HG03565 (cell line): ENCODE results near the gene NKAIN2.
"Not testable (repeated sequence)": the region's sequence is repeated elsewhere in the genome, so short reads cannot be mapped to it uniquely, and the experiment has no call there.

Source experiments
- ATAC-seq: cut with Tn5 transposase; IDR thresholded peaks from one replicate; pipeline ENCODE4 v1.9.1; 2021; ENCODE audit warnings: mild to moderate bottlenecking, moderate library complexity; ENCODE audit not compliant: unreplicated experiment

The NKAIN2 gene

GRCh38 chr6:124722141-124722878, 918.6 kb downstream of the NKAIN2 start:
- no peak for ATAC-seq

- no peak for ATAC-seq
These were observed 920.0 kb downstream of the NKAIN2 start for GRCh38 chr6:124723671-124724070.

- not testable (repeated sequence) for ATAC-seq
These were observed 934.1 kb downstream of the NKAIN2 start for GRCh38 chr6:124737804-124738203.

GRCh38 chr6:124738482-124738881, 934.8 kb downstream of the NKAIN2 start:
- ATAC-seq, result no peak

- ATAC-seq, result no peak
These were observed 937.7 kb downstream of the NKAIN2 start for GRCh38 chr6:124741341-124741740.

GRCh38 chr6:124742971-124743370, 939.3 kb downstream of the NKAIN2 start:
- ATAC-seq, result no peak

GRCh38 chr6:124743420-124743819, 939.8 kb downstream of the NKAIN2 start:
- no peak for ATAC-seq

- no peak for ATAC-seq
These were observed 943.7 kb downstream of the NKAIN2 start for GRCh38 chr6:124747349-124747748.

GRCh38 chr6:124748778-124749177, 945.1 kb downstream of the NKAIN2 start:
- no peak for ATAC-seq

- ATAC-seq, result no peak
These were observed 949.3 kb downstream of the NKAIN2 start for GRCh38 chr6:124753001-124753400.

GRCh38 chr6:124753562-124754105, 950.0 kb downstream of the NKAIN2 start:
- ATAC-seq, result no peak

GRCh38 chr6:124755321-124755720, 951.7 kb downstream of the NKAIN2 start:
- no peak for ATAC-seq

GRCh38 chr6:124757560-124757959, 953.9 kb downstream of the NKAIN2 start:
- ATAC-seq, result no peak

GRCh38 chr6:124758663-124759062, 955.0 kb downstream of the NKAIN2 start:
- ATAC-seq, result no peak

- ATAC-seq, result no peak
These were observed 961.6 kb downstream of the NKAIN2 start for GRCh38 chr6:124765280-124765679.

- no peak for ATAC-seq
These were observed 964.6 kb downstream of the NKAIN2 start for GRCh38 chr6:124768224-124768623.

GRCh38 chr6:124769811-124770544, 966.3 kb downstream of the NKAIN2 start:
- ATAC-seq, result no peak

- ATAC-seq, result no peak
These were observed 967.1 kb downstream of the NKAIN2 start for GRCh38 chr6:124770784-124771183.

GRCh38 chr6:124772733-124773319, 969.2 kb downstream of the NKAIN2 start:
- no peak for ATAC-seq

- no peak for ATAC-seq
These were observed 971.5 kb downstream of the NKAIN2 start for GRCh38 chr6:124775121-124775520.

- no peak for ATAC-seq
These were observed 974.2 kb downstream of the NKAIN2 start for GRCh38 chr6:124777863-124778262.

GRCh38 chr6:124780623-124781022, 977.0 kb downstream of the NKAIN2 start:
- no peak for ATAC-seq
